Parathyroid adenoma (tissue), 2 donors: ENCODE data around the gene ADCY4.

Source experiments
- H2AFZ ChIP-seq: fragments of 300-600 bp; sonication (generic); one replicate; pipeline ENCODE4 v1.7.0; 2017; ENCODE audit warnings: antibody characterized with exemption, mild to moderate bottlenecking
- H3K27ac ChIP-seq: fragments of 300-600 bp; sonication (generic); one replicate; pipeline ENCODE4 v1.7.0; 2017
- H3K27me3 ChIP-seq: fragments of 300-600 bp; sonication (generic); one replicate; pipeline ENCODE4 v1.7.0; 2017; ENCODE audit warnings: low read length; ENCODE audit not compliant: control insufficient read depth, insufficient read depth
- H3K36me3 ChIP-seq: fragments of 300-600 bp; sonication (generic); one replicate; pipeline ENCODE4 v1.7.0; 2017; ENCODE audit warnings: low read length; ENCODE audit not compliant: control insufficient read depth, insufficient read depth
- H3K4me1 ChIP-seq: fragments of 300-600 bp; sonication (generic); one replicate; pipeline ENCODE4 v1.7.0; 2017; ENCODE audit warnings: control low read depth
- H3K4me2 ChIP-seq: fragments of 300-600 bp; sonication (generic); one replicate; pipeline ENCODE4 v1.7.0; 2017; ENCODE audit warnings: low read length
- H3K4me3 ChIP-seq: fragments of 300-600 bp; sonication (generic); one replicate; pipeline ENCODE4 v1.7.0; 2017; ENCODE audit warnings: low read depth, low read length
- H3K79me2 ChIP-seq: fragments of 300-600 bp; sonication (generic); one replicate; pipeline ENCODE4 v1.7.0; 2017; ENCODE audit warnings: control low read depth
- H3K9ac ChIP-seq: fragments of 300-600 bp; sonication (generic); one replicate; pipeline ENCODE4 v1.7.0; 2017; ENCODE audit warnings: mild to moderate bottlenecking
- H3K9me3 ChIP-seq: fragments of 300-600 bp; sonication (generic); one replicate; pipeline ENCODE4 v1.7.0; 2017; ENCODE audit warnings: low read length; ENCODE audit not compliant: control insufficient read depth
- CTCF ChIP-seq: fragments of 300-600 bp; sonication (generic); IDR thresholded peaks from one replicate; pipeline ENCODE4 v1.7.0; 2017; ENCODE audit warnings: antibody characterized with exemption, mild to moderate bottlenecking
- donor health status: primary hyperparathyroidism.

Gene ADCY4

GRCh38 chr14:24271134-24271833 lies 63.6 kb downstream of the ADCY4 start, which contains the start of gene RABGGTA:
Gene RABGGTA (minus strand): TSS chr14:24271597. CDS start chr14:24271115, 482 bp downstream.
- Histone ChIP-seq H3K4me2 (peak within 1 kb of the TSS; percentile 95), H3K27me3 (no peaks in the 10 kb centered on the region), H3K4me1 (peaks cover 11% of the 10 kb centered on the region), H2AFZ (peak within 1 kb of the TSS; percentile 98), H3K27ac (peak within 1 kb of the TSS; percentile 93), H3K9me3 (no peaks in the 10 kb centered on the region), H3K4me3 (peak within 1 kb of the TSS; percentile 99), H3K36me3 (no peaks in the 10 kb centered on the region), H3K9ac (peak within 1 kb of the TSS; percentile 73), H3K79me2 (peaks cover 8% of the 10 kb centered on the region)
- TF ChIP-seq CTCF = peak; percentile 83

- peak overlapping the region; percentile 93 for H3K27ac ChIP-seq
- peak overlapping the region; percentile 98 for H2AFZ ChIP-seq
- peak overlapping the region; percentile 99 for H3K4me3 ChIP-seq
- peak overlapping the region; percentile 73 for H3K9ac ChIP-seq
- H3K9me3 ChIP-seq = no peaks in the 10 kb centered on the region
- H3K4me1 ChIP-seq = peaks cover 11% of the 10 kb centered on the region
- H3K4me2 ChIP-seq = peak overlapping the region; percentile 95
- peaks cover 7% of the 10 kb centered on the region for H3K79me2 ChIP-seq
- TF ChIP-seq CTCF = no peak
- no peaks in the 10 kb centered on the region for H3K36me3 ChIP-seq
- no peaks in the 10 kb centered on the region for H3K27me3 ChIP-seq
Measured at GRCh38 chr14:24270537-24271133, 64.2 kb downstream of the ADCY4 start.

- no peak overlapping the region for H3K4me3 ChIP-seq
Measured at GRCh38 chr14:24269910-24270536, 64.8 kb downstream of the ADCY4 start.

GRCh38 chr14:24269368-24269767 lies 65.5 kb downstream of the ADCY4 start:
- H3K36me3 ChIP-seq = no peaks in the 10 kb centered on the region
- no peak overlapping the region for H3K9ac ChIP-seq
- no peaks in the 10 kb centered on the region for H3K27me3 ChIP-seq
- H3K4me2 ChIP-seq = no peak overlapping the region
- no peak overlapping the region for H2AFZ ChIP-seq
- peaks cover 11% of the 10 kb centered on the region for H3K4me1 ChIP-seq
- H3K79me2 ChIP-seq = no peaks in the 10 kb centered on the region
- no peak overlapping the region for H3K4me3 ChIP-seq
- no peak for TF ChIP-seq CTCF
- H3K27ac ChIP-seq = no peak overlapping the region
- H3K9me3 ChIP-seq = no peaks in the 10 kb centered on the region

More at GRCh38 chr14:24269910-24270536, 64.8 kb downstream of the ADCY4 start:
- H3K27me3 ChIP-seq = no peaks in the 10 kb centered on the region
- H3K36me3 ChIP-seq = no peaks in the 10 kb centered on the region
- no peak for TF ChIP-seq CTCF
- H3K79me2 ChIP-seq = peaks cover 1% of the 10 kb centered on the region
- no peak overlapping the region for H2AFZ ChIP-seq
- H3K9ac ChIP-seq = no peak overlapping the region
- peak overlapping the region; percentile 93 for H3K27ac ChIP-seq
- H3K4me2 ChIP-seq = no peak overlapping the region
- peaks cover 11% of the 10 kb centered on the region for H3K4me1 ChIP-seq
- no peaks in the 10 kb centered on the region for H3K9me3 ChIP-seq
